ENCODE measurements around the gene CMC2.

The CMC2 gene

GRCh38 chr16:80924372-80924978 lies 82.2 kb downstream of the CMC2 start:
- peak; percentile 58 for DNase-seq

DNA sequence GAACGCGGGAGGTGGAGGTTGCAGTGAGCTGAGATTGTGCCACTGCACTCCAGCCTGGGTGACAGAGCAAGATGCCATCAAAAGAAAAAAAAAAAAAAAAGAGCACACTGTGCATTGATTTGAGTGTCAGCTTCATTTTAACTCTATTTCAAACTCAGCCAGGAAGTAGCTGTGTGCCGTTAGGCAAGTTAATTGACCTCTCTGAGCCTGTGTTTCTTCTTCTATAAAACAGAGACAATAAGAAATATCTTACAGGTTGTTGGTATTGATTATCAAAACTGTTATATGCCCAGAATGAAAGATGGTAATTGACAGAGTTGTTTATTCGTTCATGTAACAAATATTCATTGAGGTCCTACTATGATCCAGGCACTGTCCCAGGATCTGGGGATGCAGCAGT lies 83.3 kb downstream of the CMC2 start:
- DNase-seq: no peak
